Neural crest cell (in vitro differentiated cells): Measurements from ENCODE around the gene DAAM1. TPM values are rescaled to one million over a fixed set of nuclear protein-coding genes. Genes with fewer than 3 reads are reported as not detected.

Source experiments
- DNase-seq: peaks from one replicate; pipeline ENCODE4 v3.0.0; 2021; ENCODE audit warnings: low read depth, mixed read lengths, low spot score
- H3K27ac Mint-ChIP-seq: one replicate; pipeline ENCODE4 v1.8.0; 2021; ENCODE audit warnings: mild to moderate bottlenecking, mixed read lengths; ENCODE audit not compliant: unreplicated experiment
- H3K27me3 Mint-ChIP-seq: 2 replicates; pipeline ENCODE4 v1.8.0; 2021; ENCODE audit warnings: low read depth, mild to moderate bottlenecking, mixed read lengths
- H3K36me3 Mint-ChIP-seq: 2 replicates; pipeline ENCODE4 v1.8.0; 2021; ENCODE audit warnings: low read depth, mild to moderate bottlenecking, mixed read lengths
- H3K4me1 Mint-ChIP-seq: 2 replicates; pipeline ENCODE4 v1.8.0; 2021; ENCODE audit warnings: mixed read lengths
- H3K4me3 Mint-ChIP-seq: one replicate; pipeline ENCODE4 v1.8.0; 2021; ENCODE audit warnings: mild to moderate bottlenecking, mixed read lengths
- H3K9me3 Mint-ChIP-seq: 2 replicates; pipeline ENCODE4 v1.8.0; 2021; ENCODE audit warnings: mixed read lengths
- total RNA-seq: library from RNA; stranded (reverse); gene quantifications from 2 replicates; pipeline ENCODE4 v1.2.1, GENCODE V29; 2021
- TF ChIP-seq, protein P1 (sequence below): fragments of 200-600 bp; sonication (generic); conservative IDR thresholded peaks from 2 replicates; pipeline ENCODE4 v1.5.0; 2021; ENCODE audit warnings: antibody characterized with exemption, mild to moderate bottlenecking

DAAM1 gene
- total RNA-seq, 1 donor from 2014 or later, result 47.2 TPM

DNA sequence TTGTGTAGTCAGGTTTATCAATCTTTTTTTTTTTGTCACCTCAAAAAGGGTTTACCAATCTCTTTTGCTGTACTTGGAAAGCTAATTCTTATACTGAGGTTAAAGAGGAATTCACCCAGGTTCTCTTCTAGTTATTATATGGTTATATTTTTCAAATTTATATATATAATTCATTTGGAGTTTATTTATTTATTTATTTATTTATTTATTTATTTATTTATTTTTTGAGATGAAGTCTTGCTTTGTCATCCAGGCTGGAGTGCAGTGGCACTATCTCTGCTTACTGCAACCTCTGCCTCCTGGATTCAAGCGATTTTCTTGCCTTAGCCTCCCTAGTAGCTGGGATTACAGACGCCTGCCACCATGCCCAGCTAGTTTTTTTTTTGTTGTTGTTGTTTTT lies 202.9 kb downstream of the DAAM1 start:
- no peak overlapping the region for H3K27ac Mint-ChIP-seq
- no peaks in the 10 kb centered on the region for H3K27me3 Mint-ChIP-seq
- peaks cover 3% of the 10 kb centered on the region for H3K36me3 Mint-ChIP-seq
- TF ChIP-seq, protein P1, sequence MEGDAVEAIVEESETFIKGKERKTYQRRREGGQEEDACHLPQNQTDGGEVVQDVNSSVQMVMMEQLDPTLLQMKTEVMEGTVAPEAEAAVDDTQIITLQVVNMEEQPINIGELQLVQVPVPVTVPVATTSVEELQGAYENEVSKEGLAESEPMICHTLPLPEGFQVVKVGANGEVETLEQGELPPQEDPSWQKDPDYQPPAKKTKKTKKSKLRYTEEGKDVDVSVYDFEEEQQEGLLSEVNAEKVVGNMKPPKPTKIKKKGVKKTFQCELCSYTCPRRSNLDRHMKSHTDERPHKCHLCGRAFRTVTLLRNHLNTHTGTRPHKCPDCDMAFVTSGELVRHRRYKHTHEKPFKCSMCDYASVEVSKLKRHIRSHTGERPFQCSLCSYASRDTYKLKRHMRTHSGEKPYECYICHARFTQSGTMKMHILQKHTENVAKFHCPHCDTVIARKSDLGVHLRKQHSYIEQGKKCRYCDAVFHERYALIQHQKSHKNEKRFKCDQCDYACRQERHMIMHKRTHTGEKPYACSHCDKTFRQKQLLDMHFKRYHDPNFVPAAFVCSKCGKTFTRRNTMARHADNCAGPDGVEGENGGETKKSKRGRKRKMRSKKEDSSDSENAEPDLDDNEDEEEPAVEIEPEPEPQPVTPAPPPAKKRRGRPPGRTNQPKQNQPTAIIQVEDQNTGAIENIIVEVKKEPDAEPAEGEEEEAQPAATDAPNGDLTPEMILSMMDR, result no peak
- no peaks in the 10 kb centered on the region for H3K4me1 Mint-ChIP-seq
- no peak overlapping the region for H3K4me3 Mint-ChIP-seq
- H3K9me3 Mint-ChIP-seq, result peaks cover 7% of the 10 kb centered on the region
- DNase-seq, result no peak

DNA sequence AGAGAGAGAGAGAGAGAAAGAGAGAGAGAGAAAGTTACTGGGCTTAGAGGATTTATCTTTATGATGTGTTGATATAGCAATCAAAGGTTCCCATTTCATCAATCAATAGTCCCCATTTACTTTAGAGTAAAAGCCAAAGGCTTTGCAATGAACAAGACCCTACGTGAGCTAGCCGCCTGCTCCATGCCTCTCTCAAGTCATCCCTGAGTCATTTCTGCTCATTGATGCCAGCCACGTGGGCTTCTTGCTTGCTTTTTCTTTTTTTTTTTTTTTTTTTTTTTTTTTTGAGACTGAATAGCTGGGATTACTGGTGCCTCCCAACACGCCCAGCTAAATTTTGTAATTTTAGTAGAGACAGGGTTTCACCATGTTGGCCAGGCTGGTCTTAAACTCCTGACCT lies 205.8 kb downstream of the DAAM1 start:
- peaks cover 10% of the 10 kb centered on the region for H3K36me3 Mint-ChIP-seq
- TF ChIP-seq, protein P1, result no peak
- H3K4me3 Mint-ChIP-seq, result no peak overlapping the region
- no peak overlapping the region for H3K27ac Mint-ChIP-seq
- no peaks in the 10 kb centered on the region for H3K27me3 Mint-ChIP-seq
- H3K4me1 Mint-ChIP-seq, result no peaks in the 10 kb centered on the region
- H3K9me3 Mint-ChIP-seq, result peaks cover 4% of the 10 kb centered on the region
- no peak for DNase-seq

DNA sequence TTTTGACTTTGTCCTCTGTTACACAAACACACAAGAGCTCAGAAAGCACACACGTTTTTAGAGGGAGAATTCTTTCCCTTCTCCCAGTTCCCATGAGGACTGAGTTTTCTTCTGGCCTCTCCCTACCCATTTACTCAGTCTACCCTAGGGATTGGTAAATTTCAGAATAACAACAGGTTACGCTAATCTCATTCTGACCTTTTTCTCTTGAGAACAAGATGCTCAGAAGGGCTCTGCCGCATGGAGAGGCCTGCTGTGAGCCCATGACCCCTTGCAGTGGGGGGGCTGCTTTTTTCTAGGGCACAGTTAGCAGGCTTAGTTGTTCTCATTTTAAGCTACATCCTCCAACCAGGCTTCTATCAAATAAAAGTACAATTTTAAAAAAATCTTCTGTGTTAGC lies 207.2 kb downstream of the DAAM1 start:
- Mint-ChIP-seq H3K4me1 (no peaks in the 10 kb centered on the region), H3K4me3 (no peak overlapping the region), H3K36me3 (peaks cover 10% of the 10 kb centered on the region), H3K9me3 (peaks cover 4% of the 10 kb centered on the region), H3K27ac (no peak overlapping the region), H3K27me3 (no peaks in the 10 kb centered on the region)
- TF ChIP-seq, protein P1, result no peak
- DNase-seq, result no peak

DNA sequence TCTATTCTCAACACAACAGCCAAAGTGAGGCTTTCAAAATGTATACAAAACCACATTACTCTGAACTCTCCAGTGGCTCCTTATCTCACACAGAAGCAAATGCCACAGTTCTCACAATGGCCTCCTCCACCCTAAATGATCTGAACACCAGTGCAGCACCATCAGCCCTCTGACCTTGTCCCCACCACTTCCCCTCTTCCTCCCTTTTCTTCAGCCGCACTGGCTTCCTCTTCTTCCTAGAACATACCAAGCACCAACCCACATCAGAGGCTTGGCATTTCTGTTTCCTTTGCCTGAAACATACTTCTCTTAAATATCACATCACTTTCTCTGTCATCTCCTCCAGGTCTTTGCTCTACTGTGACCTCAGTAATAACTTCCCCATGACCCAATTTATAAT lies 210.4 kb downstream of the DAAM1 start:
- no peaks in the 10 kb centered on the region for H3K4me1 Mint-ChIP-seq
- H3K27me3 Mint-ChIP-seq, result no peaks in the 10 kb centered on the region
- H3K27ac Mint-ChIP-seq, result no peak overlapping the region
- TF ChIP-seq, protein P1, result no peak
- peaks cover 19% of the 10 kb centered on the region for H3K36me3 Mint-ChIP-seq
- H3K4me3 Mint-ChIP-seq, result no peak overlapping the region
- H3K9me3 Mint-ChIP-seq, result peaks cover 11% of the 10 kb centered on the region
- no peak for DNase-seq

DNA sequence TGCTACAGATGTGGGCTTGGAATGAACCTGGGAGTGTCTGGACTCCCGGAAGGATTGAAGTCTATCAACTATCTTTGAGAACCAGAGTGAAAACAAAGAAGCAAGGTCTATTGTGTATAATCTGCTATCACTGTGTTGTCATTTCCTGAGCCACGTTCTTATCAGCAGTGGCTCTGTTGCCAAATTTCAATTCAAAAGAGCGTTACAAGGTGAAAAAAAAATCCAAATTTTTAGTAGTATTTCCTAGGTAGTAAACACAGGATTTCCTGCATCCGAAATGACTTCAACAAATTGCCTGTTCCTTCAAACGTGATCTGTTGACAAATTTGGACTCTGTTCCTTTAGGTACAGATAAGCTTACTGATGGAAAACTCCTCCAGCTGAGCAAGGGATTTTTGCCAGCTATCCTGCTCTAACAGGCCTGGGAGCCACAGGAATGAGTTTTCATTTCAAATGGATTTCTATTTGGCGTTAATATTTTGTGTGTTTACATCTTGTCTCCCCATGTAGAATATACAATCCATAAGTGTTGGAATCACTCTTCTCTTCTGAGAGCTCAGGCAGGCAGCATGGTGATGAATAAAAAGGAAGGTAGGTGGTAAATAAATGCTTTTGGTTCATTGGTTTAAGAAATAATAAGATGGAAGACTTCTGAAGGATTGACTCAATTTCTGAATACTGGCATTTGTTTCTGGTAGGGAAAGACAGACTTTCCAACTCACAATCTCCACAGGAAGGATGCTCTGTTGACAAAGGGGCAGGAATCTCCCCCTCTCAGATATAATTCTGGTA lies 218.2 kb downstream of the DAAM1 start:
- Mint-ChIP-seq H3K27me3 (no peaks in the 10 kb centered on the region), H3K9me3 (peaks cover 27% of the 10 kb centered on the region), H3K4me1 (no peaks in the 10 kb centered on the region), H3K36me3 (peaks cover 26% of the 10 kb centered on the region), H3K4me3 (no peak overlapping the region), H3K27ac (peak overlapping the region; percentile 6)
- TF ChIP-seq, protein P1, result no peak
- no peak for DNase-seq
